ENCODE results near the gene MYADM. TPM values are rescaled to one million over a fixed set of nuclear protein-coding genes. Genes with fewer than 3 reads are reported as not detected.
A peak's percentile ranks its signal among the peaks of the same experiment; 100 is the strongest.
"Not testable (repeated sequence)": the region's sequence is repeated elsewhere in the genome, so short reads cannot be mapped to it uniquely, and the experiment has no call there.

MYADM gene
- total RNA-seq, 1 donor from 2014 or later = 73.5 TPM

DNA sequence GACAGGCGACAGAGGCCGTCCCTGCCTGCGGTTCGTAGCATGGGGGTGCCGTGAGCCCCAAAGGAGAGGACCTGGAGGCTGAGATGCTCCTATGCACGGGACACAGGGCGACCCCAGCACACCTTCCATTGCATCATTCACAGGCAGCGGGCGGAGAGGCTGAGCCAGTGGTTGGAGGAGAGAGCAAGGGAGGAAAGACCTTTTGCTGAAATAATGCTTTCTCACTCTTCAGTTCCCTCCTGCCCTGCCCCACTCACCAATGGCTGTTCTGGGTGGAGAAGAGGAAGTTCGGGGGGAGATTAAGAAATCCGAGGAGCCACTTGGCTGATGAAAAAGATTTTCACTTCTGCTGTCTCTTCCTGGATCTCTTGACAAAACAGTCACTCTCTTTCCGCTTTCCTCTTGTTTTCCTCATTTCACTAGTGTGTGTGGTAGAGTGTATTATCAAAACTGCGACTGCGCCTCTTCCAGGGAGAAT is 43.5 kb upstream of the MYADM start, which contains the start of gene NLRP12:
Gene NLRP12, minus strand, starts transcription at position 181 of the 478 bp plus-strand sequence. Its CDS starts 140 bp downstream, at position 41.
- Mint-ChIP-seq H3K4me3 (no peak within 1 kb of the TSS), H3K27me3 (peaks cover 10% of the 10 kb centered on the region), H3K9me3 (no peaks in the 10 kb centered on the region), H3K4me1 (ENCODE audit: unreplicated experiment) (no peaks in the 10 kb centered on the region), H3K36me3 (no peaks in the 10 kb centered on the region), H3K27ac (no peak within 1 kb of the TSS)
- no peak for DNase-seq (ENCODE audit: extremely low spot score, unreplicated experiment)
- no peak for TF ChIP-seq CTCF (conservative IDR thresholded peaks at IDR 0.05)

GRCh38 chr19:53826876-53827275 is 40.8 kb upstream of the MYADM start:
- Mint-ChIP-seq H3K9me3 (no peaks in the 10 kb centered on the region), H3K36me3 (no peaks in the 10 kb centered on the region), H3K4me3 (no peak overlapping the region), H3K4me1 (ENCODE audit: unreplicated experiment) (no peaks in the 10 kb centered on the region), H3K27ac (no peak overlapping the region), H3K27me3 (peaks cover 29% of the 10 kb centered on the region)
- TF ChIP-seq CTCF (conservative IDR thresholded peaks at IDR 0.05) = no peak
- DNase-seq (ENCODE audit: extremely low spot score, unreplicated experiment) = no peak

- no peak for DNase-seq (ENCODE audit: extremely low spot score, unreplicated experiment)
- H3K4me1 Mint-ChIP-seq (ENCODE audit: unreplicated experiment) = no peaks in the 10 kb centered on the region
- no peaks in the 10 kb centered on the region for H3K9me3 Mint-ChIP-seq
- no peaks in the 10 kb centered on the region for H3K36me3 Mint-ChIP-seq
- peaks cover 46% of the 10 kb centered on the region for H3K27me3 Mint-ChIP-seq
- H3K4me3 Mint-ChIP-seq = no peak overlapping the region
- no peak overlapping the region for H3K27ac Mint-ChIP-seq
- no peak for TF ChIP-seq CTCF (conservative IDR thresholded peaks at IDR 0.05)
These were observed 39.2 kb upstream of the MYADM start for GRCh38 chr19:53828531-53828930.

GRCh38 chr19:53832861-53833260 is 34.8 kb upstream of the MYADM start:
- H3K27me3 Mint-ChIP-seq = peaks cover 80% of the 10 kb centered on the region
- H3K4me3 Mint-ChIP-seq = peak overlapping the region; percentile 49
- not testable (repeated sequence) for H3K9me3 Mint-ChIP-seq; H3K4me1 Mint-ChIP-seq (ENCODE audit: unreplicated experiment); H3K36me3 Mint-ChIP-seq; DNase-seq (ENCODE audit: extremely low spot score, unreplicated experiment); H3K27ac Mint-ChIP-seq

DNA sequence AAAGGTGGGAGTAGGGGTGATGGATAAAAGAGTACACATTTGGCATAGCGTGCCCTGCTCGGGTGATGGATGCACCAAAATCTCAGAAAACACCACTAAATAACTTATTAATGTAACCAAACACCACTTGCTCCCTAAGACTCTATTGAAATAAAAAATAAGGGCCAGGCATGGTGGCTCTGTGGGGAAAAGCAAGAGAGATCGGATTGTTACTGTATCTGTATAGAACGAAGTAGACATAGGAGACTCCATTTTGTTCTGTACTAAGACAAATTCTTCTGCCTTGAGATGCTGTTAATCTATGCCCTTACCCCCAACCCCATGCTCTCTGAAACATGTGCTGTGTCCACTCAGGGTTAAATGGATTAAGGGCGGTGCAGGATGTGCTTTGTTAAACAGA is 29.2 kb upstream of the MYADM start:
- peak overlapping the region; percentile 90 for H3K27ac Mint-ChIP-seq

GRCh38 chr19:53840241-53840640 is 27.4 kb upstream of the MYADM start:
- H3K27ac Mint-ChIP-seq = not testable (repeated sequence)

More for the DNA sequence above, 29.2 kb upstream of the MYADM start:
- H3K4me3 Mint-ChIP-seq; DNase-seq (ENCODE audit: extremely low spot score, unreplicated experiment); H3K36me3 Mint-ChIP-seq; H3K9me3 Mint-ChIP-seq: not testable (repeated sequence)
- peaks cover 45% of the 10 kb centered on the region for H3K27me3 Mint-ChIP-seq
- peaks cover 11% of the 10 kb centered on the region for H3K4me1 Mint-ChIP-seq (ENCODE audit: unreplicated experiment)

GRCh38 chr19:53840914-53841313 is 26.8 kb upstream of the MYADM start:
- not testable (repeated sequence) for H3K9me3 Mint-ChIP-seq; H3K36me3 Mint-ChIP-seq; H3K27ac Mint-ChIP-seq; H3K4me3 Mint-ChIP-seq; DNase-seq (ENCODE audit: extremely low spot score, unreplicated experiment)
- peaks cover 11% of the 10 kb centered on the region for H3K4me1 Mint-ChIP-seq (ENCODE audit: unreplicated experiment)
- H3K27me3 Mint-ChIP-seq = peaks cover 22% of the 10 kb centered on the region

More at GRCh38 chr19:53840241-53840640, 27.4 kb upstream of the MYADM start:
- H3K36me3 Mint-ChIP-seq; H3K9me3 Mint-ChIP-seq; H3K4me3 Mint-ChIP-seq; DNase-seq (ENCODE audit: extremely low spot score, unreplicated experiment): not testable (repeated sequence)
- H3K27me3 Mint-ChIP-seq = peaks cover 27% of the 10 kb centered on the region
- peaks cover 11% of the 10 kb centered on the region for H3K4me1 Mint-ChIP-seq (ENCODE audit: unreplicated experiment)

DNA sequence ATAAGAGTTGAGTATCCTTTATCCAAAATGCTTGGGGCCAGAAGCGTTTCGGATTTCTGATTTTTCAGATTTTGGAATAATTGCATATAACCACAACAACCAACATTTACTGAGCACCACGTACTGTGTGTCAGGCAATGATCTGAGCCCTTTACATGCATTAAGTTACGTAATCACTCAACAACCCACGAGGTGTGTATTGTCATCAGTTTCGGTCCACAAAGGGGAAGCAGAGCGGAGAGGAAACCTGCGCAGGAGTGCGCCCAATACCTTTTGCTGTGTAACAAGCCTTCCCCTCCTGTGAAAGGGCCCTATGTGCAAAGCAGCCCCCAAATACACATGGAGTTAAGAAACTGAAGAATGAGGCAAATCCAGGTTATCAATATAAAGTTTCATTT is 22.8 kb upstream of the MYADM start:
- TF ChIP-seq CTCF (conservative IDR thresholded peaks at IDR 0.05) = no peak
- no peak for DNase-seq (ENCODE audit: extremely low spot score, unreplicated experiment)
- peaks cover 9% of the 10 kb centered on the region for H3K27me3 Mint-ChIP-seq
- no peak overlapping the region for H3K4me3 Mint-ChIP-seq
- H3K9me3 Mint-ChIP-seq = no peaks in the 10 kb centered on the region
- no peak overlapping the region for H3K27ac Mint-ChIP-seq
- peaks cover 10% of the 10 kb centered on the region for H3K4me1 Mint-ChIP-seq (ENCODE audit: unreplicated experiment)
- H3K36me3 Mint-ChIP-seq = no peaks in the 10 kb centered on the region

Data from type B pancreatic cell (in vitro differentiated cells).